HG03097 (cell line): Measurements from ENCODE around the gene EIF2B2.

Experiments
- ATAC-seq: cut with Tn5 transposase; IDR thresholded peaks from one replicate; pipeline ENCODE4 v1.9.1; 2021; ENCODE audit not compliant: unreplicated experiment, low FRiP score

The EIF2B2 gene

GRCh38 chr14:74973905-74974363 lies 28.8 kb upstream of the EIF2B2 start:
- ATAC-seq = no peak

- no peak for ATAC-seq
Measured at GRCh38 chr14:74974364-74975058, 28.2 kb upstream of the EIF2B2 start.

- ATAC-seq = no peak
Measured at GRCh38 chr14:74975059-74975810, 27.5 kb upstream of the EIF2B2 start.

GRCh38 chr14:74976264-74977113 lies 26.2 kb upstream of the EIF2B2 start:
- ATAC-seq = no peak

GRCh38 chr14:74977164-74977900 lies 25.4 kb upstream of the EIF2B2 start:
- no peak for ATAC-seq

GRCh38 chr14:74977901-74978385 lies 24.8 kb upstream of the EIF2B2 start:
- no peak for ATAC-seq

GRCh38 chr14:74978416-74978947 lies 24.2 kb upstream of the EIF2B2 start:
- ATAC-seq = no peak

- no peak for ATAC-seq
Measured at GRCh38 chr14:74979029-74979428, 23.7 kb upstream of the EIF2B2 start.

GRCh38 chr14:74979442-74980397 lies 23.0 kb upstream of the EIF2B2 start:
- no peak for ATAC-seq

GRCh38 chr14:74980398-74980730 lies 22.4 kb upstream of the EIF2B2 start:
- no peak for ATAC-seq

- ATAC-seq = no peak
Measured at GRCh38 chr14:74980731-74981461, 21.8 kb upstream of the EIF2B2 start.

GRCh38 chr14:74981462-74981782 lies 21.3 kb upstream of the EIF2B2 start:
- ATAC-seq = no peak

- no peak for ATAC-seq
Measured at GRCh38 chr14:74981833-74982232, 20.9 kb upstream of the EIF2B2 start.

- no peak for ATAC-seq
Measured at GRCh38 chr14:74982661-74983060, 20.1 kb upstream of the EIF2B2 start.

- no peak for ATAC-seq
Measured at GRCh38 chr14:74983343-74983742, 19.4 kb upstream of the EIF2B2 start.

- no peak for ATAC-seq
Measured at GRCh38 chr14:74984236-74985027, 18.3 kb upstream of the EIF2B2 start.

GRCh38 chr14:74985028-74985310 lies 17.8 kb upstream of the EIF2B2 start:
- ATAC-seq = no peak

- no peak for ATAC-seq
Measured at GRCh38 chr14:74985806-74986205, 16.9 kb upstream of the EIF2B2 start.
